AG04450 (cell line): ENCODE data around the gene RAP1GAP. TPM values are rescaled to one million over a fixed set of nuclear protein-coding genes. Genes with fewer than 3 reads are reported as not detected.

ENCODE experiments used
- CTCF ChIA-PET: fragments of 300-600, 350-600 bp; formaldehyde crosslinking; extraction: SDS; loops from one replicate; lab custom pipeline; 2022; ENCODE audit warnings: antibody characterized with exemption, inconsistent platforms; lab: Charles Lee
- POLR2A ChIA-PET: fragments of 350-600 bp; formaldehyde crosslinking; extraction: SDS; loops from one replicate; lab custom pipeline; 2021; ENCODE audit warnings: antibody characterized with exemption, inconsistent platforms; lab: Yijun Ruan, JAX
- DNase-seq: peaks from one replicate; pipeline ENCODE4 v3.0.0-alpha.2; 2011; ENCODE audit warnings: low read depth, low spot score
- H3K27ac ChIP-seq: one replicate; pipeline ENCODE4 v1.5.1; 2012; ENCODE audit warnings: low read depth, low read length, control low read depth
- H3K27me3 ChIP-seq: one replicate; pipeline ENCODE4 v1.6.0; 2012; ENCODE audit warnings: low read length; ENCODE audit not compliant: control insufficient read depth, insufficient read depth
- H3K4me3 ChIP-seq: 2 replicates; pipeline ENCODE4 v1.5.1; 2011; ENCODE audit warnings: mild to moderate bottlenecking, low read depth, low read length, control low read depth
- H3K9me3 ChIP-seq: 2 replicates; pipeline ENCODE4 v1.5.1; 2012; ENCODE audit warnings: low read length; ENCODE audit not compliant: control insufficient read depth, insufficient read depth
- polyA plus RNA-seq: library from polyadenylated mRNA; depleted of rRNA; stranded (reverse); fragments of >200 nt; gene quantifications from 2 replicates; pipeline ENCODE4 v1.2.3, GENCODE V29; 2011
- TF ChIP-seq, protein P1 (sequence below): IDR thresholded peaks from 2 replicates; pipeline ENCODE4 v1.5.1; 2011; ENCODE audit warnings: low read depth, low read length, control low read depth, inconsistent platforms

RAP1GAP gene
- polyA plus RNA-seq, 1 experiment, result 0.14 TPM

DNA sequence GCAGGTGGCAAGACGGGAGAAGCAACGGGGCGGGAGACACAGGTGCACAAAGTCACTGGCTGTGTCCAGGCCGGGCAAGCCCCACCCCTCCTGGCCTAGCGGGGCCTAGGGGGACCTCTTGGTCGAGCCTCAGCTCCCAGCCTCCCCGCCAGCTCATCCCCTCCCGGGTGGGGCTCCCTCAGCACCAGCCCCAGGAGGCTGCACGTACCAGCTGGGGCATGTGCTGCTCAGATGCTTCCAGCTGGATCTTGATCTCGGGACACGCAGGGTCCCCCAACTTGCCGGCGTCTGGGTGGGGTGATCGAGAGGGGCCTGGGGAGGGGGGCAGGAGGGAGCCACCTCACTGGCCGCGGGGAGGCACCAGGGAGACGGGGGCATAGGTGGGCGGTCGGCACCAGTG lies 71.4 kb downstream of the RAP1GAP start:
- Histone ChIP-seq H3K9me3 (no peaks in the 10 kb centered on the region; the same call in 1 of the 2 replicates), H3K27ac (no peak overlapping the region), H3K4me3 (no peak overlapping the region), H3K27me3 (peaks cover 21% of the 10 kb centered on the region)
- no peak for DNase-seq
- CTCF ChIA-PET, result interaction anchor here (4.5 kb wide), 1 partner anchor 228 kb away, joined by 56 read pairs; no protein-coding TSS in a partner anchor
- POLR2A ChIA-PET, result no interaction called here
- TF ChIP-seq, protein P1, sequence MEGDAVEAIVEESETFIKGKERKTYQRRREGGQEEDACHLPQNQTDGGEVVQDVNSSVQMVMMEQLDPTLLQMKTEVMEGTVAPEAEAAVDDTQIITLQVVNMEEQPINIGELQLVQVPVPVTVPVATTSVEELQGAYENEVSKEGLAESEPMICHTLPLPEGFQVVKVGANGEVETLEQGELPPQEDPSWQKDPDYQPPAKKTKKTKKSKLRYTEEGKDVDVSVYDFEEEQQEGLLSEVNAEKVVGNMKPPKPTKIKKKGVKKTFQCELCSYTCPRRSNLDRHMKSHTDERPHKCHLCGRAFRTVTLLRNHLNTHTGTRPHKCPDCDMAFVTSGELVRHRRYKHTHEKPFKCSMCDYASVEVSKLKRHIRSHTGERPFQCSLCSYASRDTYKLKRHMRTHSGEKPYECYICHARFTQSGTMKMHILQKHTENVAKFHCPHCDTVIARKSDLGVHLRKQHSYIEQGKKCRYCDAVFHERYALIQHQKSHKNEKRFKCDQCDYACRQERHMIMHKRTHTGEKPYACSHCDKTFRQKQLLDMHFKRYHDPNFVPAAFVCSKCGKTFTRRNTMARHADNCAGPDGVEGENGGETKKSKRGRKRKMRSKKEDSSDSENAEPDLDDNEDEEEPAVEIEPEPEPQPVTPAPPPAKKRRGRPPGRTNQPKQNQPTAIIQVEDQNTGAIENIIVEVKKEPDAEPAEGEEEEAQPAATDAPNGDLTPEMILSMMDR, result no peak

DNA sequence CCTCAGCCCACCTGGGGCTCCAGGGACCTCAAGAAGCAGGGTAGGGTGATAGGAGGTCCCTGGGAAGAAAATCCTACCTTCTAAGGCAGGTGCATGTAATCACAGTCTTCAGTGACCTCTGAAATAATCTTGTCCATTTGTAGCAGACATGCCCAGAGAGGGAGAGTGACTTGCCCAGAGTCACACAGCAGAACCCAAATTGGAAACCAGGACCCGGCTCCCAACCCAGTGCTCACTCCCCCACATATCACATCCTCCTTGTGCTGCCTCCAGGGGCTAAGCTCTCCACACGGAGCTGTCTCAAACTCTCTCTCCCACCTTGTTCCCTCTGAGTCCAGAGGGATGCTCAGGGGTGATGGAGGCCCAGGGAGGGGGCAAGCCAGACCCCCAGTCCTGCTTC lies 72.5 kb downstream of the RAP1GAP start:
- DNase-seq, result no peak
- TF ChIP-seq, protein P1, result no peak
- Histone ChIP-seq H3K4me3 (no peak overlapping the region), H3K27me3 (peaks cover 18% of the 10 kb centered on the region), H3K27ac (no peak overlapping the region), H3K9me3 (no peaks in the 10 kb centered on the region; the same call in 1 of the 2 replicates)
- POLR2A ChIA-PET, result no interaction called here
- CTCF ChIA-PET, result interaction anchor here (1.5 to 4.5 kb wide), 3 partner anchors 88 to 226 kb away, joined by 5 to 56 read pairs (median 5); no protein-coding TSS in a partner anchor

DNA sequence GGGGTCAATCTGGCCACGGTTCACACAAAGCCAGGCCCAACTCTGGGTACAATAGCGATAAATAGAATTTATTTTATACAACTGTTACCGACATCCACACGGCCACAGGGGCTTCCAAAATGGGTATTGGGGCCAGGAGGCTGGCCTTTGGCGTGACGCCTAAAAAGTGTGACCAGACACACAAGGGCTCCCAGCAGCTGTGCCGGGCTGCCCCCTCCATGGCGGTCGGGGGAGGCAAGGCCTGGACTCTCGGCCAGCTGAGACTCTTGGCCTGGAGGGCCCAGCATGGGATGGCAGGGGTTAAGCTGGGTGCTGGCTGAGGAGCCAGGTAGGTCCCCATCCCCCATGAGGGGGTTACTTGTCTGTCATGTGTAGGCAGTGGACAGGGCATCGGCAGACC lies 73.0 kb downstream of the RAP1GAP start:
- ChIA-PET POLR2A (no interaction called here), CTCF (interaction anchor here (0.6 to 4.5 kb wide), 11 partner anchors 11 to 334 kb away, joined by 3 to 56 read pairs (median 3); no protein-coding TSS in a partner anchor)
- TF ChIP-seq, protein P1, result no peak
- Histone ChIP-seq H3K9me3 (no peaks in the 10 kb centered on the region; the same call in 1 of the 2 replicates), H3K27ac (no peak overlapping the region), H3K4me3 (no peak overlapping the region), H3K27me3 (peaks cover 15% of the 10 kb centered on the region)
- DNase-seq, result no peak

DNA sequence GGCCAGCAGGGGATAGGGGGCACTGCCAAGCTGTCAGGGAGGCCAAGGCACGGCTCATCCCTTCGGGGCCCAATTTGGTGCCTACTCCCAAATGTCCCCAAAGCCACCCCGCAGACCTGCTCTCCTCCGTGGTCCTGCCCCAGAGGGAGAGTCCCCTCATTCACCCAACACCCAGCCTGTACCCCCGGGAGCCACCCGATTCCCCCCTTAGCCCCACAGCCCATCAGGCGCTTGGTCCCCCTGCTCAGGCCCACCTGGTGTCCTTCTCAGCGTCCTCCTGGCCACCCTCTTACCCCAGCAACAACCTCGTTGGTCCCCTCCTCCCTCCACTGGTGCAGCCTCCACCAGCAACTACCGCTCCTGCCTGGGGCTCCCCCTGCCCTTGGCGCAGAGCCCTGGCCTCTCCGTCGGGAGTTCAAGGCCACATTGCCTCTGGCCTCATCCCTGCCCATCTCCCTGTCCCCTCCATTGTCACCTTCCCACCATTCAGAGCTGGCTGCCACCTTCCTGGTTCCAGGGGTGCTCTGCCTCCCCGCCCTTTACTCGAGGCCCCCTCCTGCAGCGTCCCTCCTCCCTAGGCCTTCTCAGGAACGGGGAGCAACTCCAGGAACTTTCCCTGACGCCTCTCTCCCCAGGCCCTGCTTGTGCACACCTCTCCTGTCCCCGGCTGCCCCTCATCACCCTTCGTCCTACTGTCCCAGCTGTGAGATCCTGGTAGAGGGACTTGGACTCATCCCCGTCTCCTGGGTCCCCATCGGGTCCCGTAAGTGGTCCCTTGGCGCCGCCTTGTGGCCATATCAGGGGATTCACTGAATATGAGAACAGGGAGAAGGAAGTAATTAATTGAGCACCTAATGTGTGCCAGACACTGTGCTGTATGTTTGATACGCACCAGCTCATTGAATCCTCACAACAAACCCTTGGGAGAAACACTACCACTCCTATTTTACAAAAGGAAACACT lies 73.9 kb downstream of the RAP1GAP start:
- TF ChIP-seq, protein P1, result peak; percentile 85
- no peak for DNase-seq
- H3K27ac ChIP-seq, result no peak overlapping the region
- ChIA-PET POLR2A (interaction anchor here (0.5 kb wide), 1 partner anchor 41 kb away, joined by 3 read pairs; no protein-coding TSS in a partner anchor), CTCF (interaction anchor here (0.6 to 4.5 kb wide), 13 partner anchors 10 to 333 kb away, joined by 3 to 56 read pairs (median 3); no protein-coding TSS in a partner anchor)
- no peaks in the 10 kb centered on the region; the same call in 1 of the 2 replicates for H3K9me3 ChIP-seq
- H3K4me3 ChIP-seq, result no peak overlapping the region
- H3K27me3 ChIP-seq, result peaks cover 11% of the 10 kb centered on the region
